OCI-LY1 (cell line): ENCODE data around the gene CARS1.

Experiments used
- H2AFZ ChIP-seq: fragments of 200-600 bp; sonication (generic), shearing (Covaris generic); 2 replicates; pipeline ENCODE4 v1.6.0; 2014; ENCODE audit warnings: antibody characterized with exemption, mild to moderate bottlenecking, low read length
- H3F3A ChIP-seq: fragments of 200-600 bp; sonication (generic), shearing (Covaris generic); 2 replicates; pipeline ENCODE4 v1.6.0; 2014; ENCODE audit warnings: mild to moderate bottlenecking, antibody characterized with exemption, low read length, moderate library complexity; ENCODE audit not compliant: insufficient read depth
- H3K27ac ChIP-seq: fragments of 200-600 bp; sonication (generic); 2 replicates; pipeline ENCODE4 v1.5.1; 2014; ENCODE audit warnings: low read length, mixed run types, mild to moderate bottlenecking, low read depth; ENCODE audit not compliant: poor library complexity, severe bottlenecking
- H3K27me3 ChIP-seq: fragments of 200-600 bp; sonication (generic); 2 replicates; pipeline ENCODE4 v1.6.0; 2014; ENCODE audit warnings: antibody characterized with exemption, mild to moderate bottlenecking, low read length, moderate library complexity; ENCODE audit not compliant: insufficient read depth
- H3K36me3 ChIP-seq: fragments of 200-600 bp; sonication (generic); 2 replicates; pipeline ENCODE4 v1.6.1; 2014; ENCODE audit warnings: mild to moderate bottlenecking, antibody characterized with exemption, low read length, moderate library complexity, mixed read lengths; ENCODE audit not compliant: insufficient read depth
- H3K4me1 ChIP-seq: fragments of 200-600 bp; sonication (generic); 2 replicates; pipeline ENCODE4 v1.5.1; 2014; ENCODE audit warnings: mild to moderate bottlenecking, low read length, moderate library complexity; ENCODE audit not compliant: insufficient read depth, severe bottlenecking
- H3K4me2 ChIP-seq: fragments of 200-600 bp; sonication (generic), shearing (Covaris generic); 2 replicates; pipeline ENCODE4 v1.6.1; 2014; ENCODE audit warnings: low read length
- H3K4me3 ChIP-seq: fragments of 200-600 bp; sonication (generic); 2 replicates; pipeline ENCODE4 v1.5.1; 2014; ENCODE audit warnings: low read length, low read depth, mild to moderate bottlenecking, mixed read lengths; ENCODE audit not compliant: poor library complexity, severe bottlenecking
- H3K79me2 ChIP-seq: fragments of 200-600 bp; shearing (Covaris generic); 2 replicates; pipeline ENCODE4 v1.6.1; 2016; ENCODE audit warnings: mixed run types, low read length, mixed read lengths; ENCODE audit not compliant: insufficient read depth
- H3K9ac ChIP-seq: fragments of 200-600 bp; sonication (generic), shearing (Covaris generic); 2 replicates; pipeline ENCODE4 v1.6.1; 2014; ENCODE audit warnings: mild to moderate bottlenecking, low read length, mixed read lengths
- H3K9me2 ChIP-seq: fragments of 200-600 bp; sonication (generic), shearing (Covaris generic); 2 replicates; pipeline ENCODE4 v1.6.1; 2014; ENCODE audit warnings: low read depth, mild to moderate bottlenecking, low read length, mixed read lengths
- H3K9me3 ChIP-seq: fragments of 200-600 bp; shearing (Covaris generic); 2 replicates; pipeline ENCODE4 v1.6.1; 2014; ENCODE audit warnings: low read length, mixed read lengths
- H4K20me1 ChIP-seq: fragments of 200-600 bp; sonication (generic), shearing (Covaris generic); 2 replicates; pipeline ENCODE4 v1.6.0; 2016; ENCODE audit warnings: mild to moderate bottlenecking, low read length; ENCODE audit not compliant: insufficient read depth
- EZH2 ChIP-seq: fragments of 200-600 bp; sonication (generic), shearing (Covaris generic); IDR thresholded peaks from 2 replicates; pipeline ENCODE4 v1.8.0; 2017; ENCODE audit warnings: borderline replicate concordance, mixed run types, mild to moderate bottlenecking, antibody characterized with exemption, low read length, moderate library complexity, mixed read lengths
- TF ChIP-seq, protein P1 (sequence below): fragments of 200-600 bp; sonication (generic), shearing (Covaris generic); IDR thresholded peaks from 2 replicates; pipeline ENCODE4 v1.5.1; 2017; ENCODE audit warnings: mild to moderate bottlenecking, antibody characterized with exemption, low read length, moderate library complexity, mixed read lengths

The CARS1 gene

GRCh38 chr11:3042496-3043314 is 14.5 kb downstream of the CARS1 start:
- H3K36me3 ChIP-seq, result peaks cover 39% of the 10 kb centered on the region; the same call in 1 of the 2 replicates
- no peak overlapping the region for H3K9ac ChIP-seq
- no peaks in the 10 kb centered on the region for H3K27me3 ChIP-seq
- H3K9me2 ChIP-seq, result no peaks in the 10 kb centered on the region
- H3K4me3 ChIP-seq, result no peak overlapping the region
- H3K79me2 ChIP-seq, result no peaks in the 10 kb centered on the region
- H3K9me3 ChIP-seq, result no peaks in the 10 kb centered on the region
- no peaks in the 10 kb centered on the region for H4K20me1 ChIP-seq
- H3F3A ChIP-seq, result no peaks in the 10 kb centered on the region
- TF ChIP-seq, protein P1, sequence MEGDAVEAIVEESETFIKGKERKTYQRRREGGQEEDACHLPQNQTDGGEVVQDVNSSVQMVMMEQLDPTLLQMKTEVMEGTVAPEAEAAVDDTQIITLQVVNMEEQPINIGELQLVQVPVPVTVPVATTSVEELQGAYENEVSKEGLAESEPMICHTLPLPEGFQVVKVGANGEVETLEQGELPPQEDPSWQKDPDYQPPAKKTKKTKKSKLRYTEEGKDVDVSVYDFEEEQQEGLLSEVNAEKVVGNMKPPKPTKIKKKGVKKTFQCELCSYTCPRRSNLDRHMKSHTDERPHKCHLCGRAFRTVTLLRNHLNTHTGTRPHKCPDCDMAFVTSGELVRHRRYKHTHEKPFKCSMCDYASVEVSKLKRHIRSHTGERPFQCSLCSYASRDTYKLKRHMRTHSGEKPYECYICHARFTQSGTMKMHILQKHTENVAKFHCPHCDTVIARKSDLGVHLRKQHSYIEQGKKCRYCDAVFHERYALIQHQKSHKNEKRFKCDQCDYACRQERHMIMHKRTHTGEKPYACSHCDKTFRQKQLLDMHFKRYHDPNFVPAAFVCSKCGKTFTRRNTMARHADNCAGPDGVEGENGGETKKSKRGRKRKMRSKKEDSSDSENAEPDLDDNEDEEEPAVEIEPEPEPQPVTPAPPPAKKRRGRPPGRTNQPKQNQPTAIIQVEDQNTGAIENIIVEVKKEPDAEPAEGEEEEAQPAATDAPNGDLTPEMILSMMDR, result no peak
- TF ChIP-seq EZH2, result no peak
- H3K4me1 ChIP-seq, result peaks cover under 1% of the 10 kb centered on the region
- H3K27ac ChIP-seq, result no peak overlapping the region
- no peak overlapping the region for H3K4me2 ChIP-seq
- no peak overlapping the region for H2AFZ ChIP-seq

DNA sequence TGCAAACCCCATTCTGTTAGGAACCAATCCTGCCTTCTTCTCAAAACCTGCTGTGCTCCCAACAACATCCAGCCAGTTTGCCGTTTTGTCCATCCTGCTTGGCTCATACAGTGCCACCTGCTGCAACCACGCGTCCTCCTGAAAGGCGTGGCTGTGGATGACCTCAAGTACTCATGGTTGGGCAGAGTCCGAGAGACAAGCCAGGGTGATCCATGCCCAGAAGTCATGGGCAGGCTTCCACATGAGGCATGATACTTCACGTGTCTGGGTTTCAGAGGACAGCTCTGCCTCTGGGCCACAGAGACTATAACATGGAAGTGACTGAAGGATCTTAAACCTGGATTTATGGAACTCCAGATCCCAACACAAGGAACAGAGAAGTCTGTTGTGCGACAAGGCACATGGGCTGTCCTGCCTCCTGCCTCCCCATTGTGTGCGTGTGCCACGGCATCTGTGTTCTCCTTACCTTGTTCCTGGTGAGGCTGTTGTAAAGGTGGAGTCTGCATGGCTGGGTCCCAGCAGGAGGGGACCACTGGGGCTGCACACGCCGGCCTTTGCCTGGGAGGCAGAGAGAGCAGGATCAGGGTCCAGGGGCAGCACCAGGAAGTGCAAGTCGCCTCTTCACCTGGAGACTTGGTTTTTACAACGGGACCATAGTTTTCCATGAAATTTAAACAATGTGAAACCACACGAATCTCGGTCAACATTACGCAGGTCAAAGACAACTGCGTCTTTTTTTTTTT is 15.4 kb downstream of the CARS1 start:
- no peaks in the 10 kb centered on the region for H3K27me3 ChIP-seq
- no peak overlapping the region for H3K4me3 ChIP-seq
- no peaks in the 10 kb centered on the region for H3F3A ChIP-seq
- no peaks in the 10 kb centered on the region for H3K79me2 ChIP-seq
- H3K9ac ChIP-seq, result no peak overlapping the region
- H2AFZ ChIP-seq, result no peak overlapping the region
- H4K20me1 ChIP-seq, result no peaks in the 10 kb centered on the region
- H3K9me3 ChIP-seq, result no peaks in the 10 kb centered on the region
- no peaks in the 10 kb centered on the region for H3K9me2 ChIP-seq
- H3K4me1 ChIP-seq, result peaks cover 9% of the 10 kb centered on the region
- no peak overlapping the region for H3K4me2 ChIP-seq
- H3K27ac ChIP-seq, result no peak overlapping the region
- peaks cover 43% of the 10 kb centered on the region; the same call in 1 of the 2 replicates for H3K36me3 ChIP-seq
- TF ChIP-seq, protein P1, result no peak
- no peak for TF ChIP-seq EZH2

- Histone ChIP-seq H3K9me3 (no peaks in the 10 kb centered on the region), H3K4me3 (no peak overlapping the region), H3K9me2 (no peaks in the 10 kb centered on the region), H4K20me1 (no peaks in the 10 kb centered on the region), H3F3A (no peaks in the 10 kb centered on the region), H3K4me2 (no peak overlapping the region), H3K27ac (no peak overlapping the region), H3K79me2 (no peaks in the 10 kb centered on the region), H3K4me1 (peaks cover 19% of the 10 kb centered on the region), H3K36me3 (peaks cover 51% of the 10 kb centered on the region), H3K27me3 (no peaks in the 10 kb centered on the region), H2AFZ (no peak overlapping the region), H3K9ac (no peak overlapping the region)
- TF ChIP-seq, protein P1, result no peak
- no peak for TF ChIP-seq EZH2
These were observed 16.3 kb downstream of the CARS1 start for GRCh38 chr11:3040881-3041280.
